NT2/D1 (cell line): ENCODE results near the gene MED23.

Source experiments
- SUZ12 ChIP-seq: IDR thresholded peaks from 2 replicates; pipeline ENCODE4 v1.6.1; 2011; ENCODE audit not compliant: insufficient read length, insufficient read depth; ENCODE audit errors: extremely low read depth
- YY1 ChIP-seq: IDR thresholded peaks from 2 replicates; pipeline ENCODE4 v1.6.1; 2011; ENCODE audit not compliant: insufficient read length, insufficient read depth
- ZNF274 ChIP-seq: IDR thresholded peaks from 2 replicates; pipeline ENCODE4 v1.6.1; 2011; ENCODE audit warnings: mild to moderate bottlenecking, low read depth, low read length

DNA sequence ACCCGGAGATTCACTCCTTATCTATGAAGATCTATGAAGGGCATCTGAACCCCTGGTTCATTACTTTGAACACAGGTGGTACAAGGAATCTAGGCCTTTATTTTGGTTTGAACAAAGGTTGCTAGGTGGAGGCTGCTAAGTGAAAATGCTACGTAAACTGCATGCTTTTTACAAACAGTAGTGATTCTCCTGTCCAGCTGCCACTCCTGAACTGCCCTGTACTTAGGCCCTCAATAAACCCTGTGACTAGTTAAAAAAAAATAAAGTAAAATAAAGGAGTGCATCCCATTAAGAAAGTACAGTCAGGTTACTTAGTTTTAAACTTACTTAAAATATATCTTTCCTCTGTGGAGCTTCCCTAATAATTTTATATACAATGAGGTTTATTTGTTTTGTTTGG, 82.7 kb downstream of the MED23 start:
- no peak for TF ChIP-seq ZNF274
- no peak for TF ChIP-seq YY1
- TF ChIP-seq SUZ12 = no peak
